ENCODE measurements around the gene VASP. TPM values are rescaled to one million over a fixed set of nuclear protein-coding genes. Genes with fewer than 3 reads are reported as not detected.

Gene VASP
- total and polyA plus RNA-seq, 2 of the 13 experiments (the other 11 are each of a cell fraction or from before 2014, with no cell fraction given) = 41.8 to 67.1 TPM

DNA sequence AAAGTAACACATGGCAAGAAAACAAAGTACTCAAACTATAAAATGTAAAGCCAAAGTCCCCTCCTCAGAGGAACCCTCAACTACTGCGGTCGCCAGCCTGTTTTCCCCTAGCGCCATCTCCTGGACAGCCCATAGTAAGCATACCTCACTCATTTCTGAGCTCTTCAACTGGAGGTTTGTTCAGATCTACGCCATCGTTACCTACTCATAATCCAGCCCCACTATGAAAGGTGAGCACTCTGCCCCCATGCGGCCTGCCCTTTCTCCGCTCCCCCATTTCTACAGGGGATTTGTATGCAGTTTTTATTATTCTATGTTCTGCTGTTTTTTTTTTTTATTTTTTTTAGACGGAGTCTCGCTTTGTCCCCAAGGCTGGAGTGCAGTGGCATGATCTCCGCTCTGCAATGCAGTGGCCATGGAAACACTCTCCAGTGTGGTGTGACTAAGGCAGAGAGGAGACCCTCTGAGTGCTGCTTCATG lies 51.2 kb downstream of the VASP start (continued):
- TF ChIP-seq, protein P1, sequence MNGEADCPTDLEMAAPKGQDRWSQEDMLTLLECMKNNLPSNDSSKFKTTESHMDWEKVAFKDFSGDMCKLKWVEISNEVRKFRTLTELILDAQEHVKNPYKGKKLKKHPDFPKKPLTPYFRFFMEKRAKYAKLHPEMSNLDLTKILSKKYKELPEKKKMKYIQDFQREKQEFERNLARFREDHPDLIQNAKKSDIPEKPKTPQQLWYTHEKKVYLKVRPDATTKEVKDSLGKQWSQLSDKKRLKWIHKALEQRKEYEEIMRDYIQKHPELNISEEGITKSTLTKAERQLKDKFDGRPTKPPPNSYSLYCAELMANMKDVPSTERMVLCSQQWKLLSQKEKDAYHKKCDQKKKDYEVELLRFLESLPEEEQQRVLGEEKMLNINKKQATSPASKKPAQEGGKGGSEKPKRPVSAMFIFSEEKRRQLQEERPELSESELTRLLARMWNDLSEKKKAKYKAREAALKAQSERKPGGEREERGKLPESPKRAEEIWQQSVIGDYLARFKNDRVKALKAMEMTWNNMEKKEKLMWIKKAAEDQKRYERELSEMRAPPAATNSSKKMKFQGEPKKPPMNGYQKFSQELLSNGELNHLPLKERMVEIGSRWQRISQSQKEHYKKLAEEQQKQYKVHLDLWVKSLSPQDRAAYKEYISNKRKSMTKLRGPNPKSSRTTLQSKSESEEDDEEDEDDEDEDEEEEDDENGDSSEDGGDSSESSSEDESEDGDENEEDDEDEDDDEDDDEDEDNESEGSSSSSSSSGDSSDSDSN (CRISPR knock-in tag; IDR thresholded peaks at IDR 0.05) = no peak
- TF ChIP-seq ETV5 (CRISPR knock-in tag; IDR thresholded peaks at IDR 0.05; ENCODE audit: borderline replicate concordance) (no peak), SMC3 (IDR thresholded peaks at IDR 0.05; ENCODE audit: low read length) (peak; percentile 80), STAG1 (CRISPR knock-in tag; IDR thresholded peaks at IDR 0.05) (peak; percentile 76), ZNF605 (CRISPR knock-in tag; IDR thresholded peaks at IDR 0.05) (peak; percentile 37; the same call in 1 of the 2 replicates), ZFP82 (CRISPR knock-in tag; IDR thresholded peaks at IDR 0.05; ENCODE audit: borderline replicate concordance) (no peak), XRCC5 (optimal IDR thresholded peaks at IDR 0.05; ENCODE audit: low read length) (peak; percentile 45)
- TF ChIP-seq, protein P2, sequence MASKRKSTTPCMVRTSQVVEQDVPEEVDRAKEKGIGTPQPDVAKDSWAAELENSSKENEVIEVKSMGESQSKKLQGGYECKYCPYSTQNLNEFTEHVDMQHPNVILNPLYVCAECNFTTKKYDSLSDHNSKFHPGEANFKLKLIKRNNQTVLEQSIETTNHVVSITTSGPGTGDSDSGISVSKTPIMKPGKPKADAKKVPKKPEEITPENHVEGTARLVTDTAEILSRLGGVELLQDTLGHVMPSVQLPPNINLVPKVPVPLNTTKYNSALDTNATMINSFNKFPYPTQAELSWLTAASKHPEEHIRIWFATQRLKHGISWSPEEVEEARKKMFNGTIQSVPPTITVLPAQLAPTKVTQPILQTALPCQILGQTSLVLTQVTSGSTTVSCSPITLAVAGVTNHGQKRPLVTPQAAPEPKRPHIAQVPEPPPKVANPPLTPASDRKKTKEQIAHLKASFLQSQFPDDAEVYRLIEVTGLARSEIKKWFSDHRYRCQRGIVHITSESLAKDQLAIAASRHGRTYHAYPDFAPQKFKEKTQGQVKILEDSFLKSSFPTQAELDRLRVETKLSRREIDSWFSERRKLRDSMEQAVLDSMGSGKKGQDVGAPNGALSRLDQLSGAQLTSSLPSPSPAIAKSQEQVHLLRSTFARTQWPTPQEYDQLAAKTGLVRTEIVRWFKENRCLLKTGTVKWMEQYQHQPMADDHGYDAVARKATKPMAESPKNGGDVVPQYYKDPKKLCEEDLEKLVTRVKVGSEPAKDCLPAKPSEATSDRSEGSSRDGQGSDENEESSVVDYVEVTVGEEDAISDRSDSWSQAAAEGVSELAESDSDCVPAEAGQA (IDR thresholded peaks at IDR 0.05; ENCODE audit: low read depth) = 0 out of 2 replicates have a peak, but pooled peaks have one; percentile 26
- TF ChIP-seq, protein P2 (CRISPR knock-in tag; IDR thresholded peaks at IDR 0.05; ENCODE audit: borderline replicate concordance) = no peak
